ENCODE data around the gene AGPAT3.

GRCh38 chr21:43868461-43868860, 3.4 kb downstream of the AGPAT3 start:
- no peak for TF ChIP-seq POLR2A (IDR thresholded peaks at IDR 0.05)
- TF ChIP-seq, protein P1, sequence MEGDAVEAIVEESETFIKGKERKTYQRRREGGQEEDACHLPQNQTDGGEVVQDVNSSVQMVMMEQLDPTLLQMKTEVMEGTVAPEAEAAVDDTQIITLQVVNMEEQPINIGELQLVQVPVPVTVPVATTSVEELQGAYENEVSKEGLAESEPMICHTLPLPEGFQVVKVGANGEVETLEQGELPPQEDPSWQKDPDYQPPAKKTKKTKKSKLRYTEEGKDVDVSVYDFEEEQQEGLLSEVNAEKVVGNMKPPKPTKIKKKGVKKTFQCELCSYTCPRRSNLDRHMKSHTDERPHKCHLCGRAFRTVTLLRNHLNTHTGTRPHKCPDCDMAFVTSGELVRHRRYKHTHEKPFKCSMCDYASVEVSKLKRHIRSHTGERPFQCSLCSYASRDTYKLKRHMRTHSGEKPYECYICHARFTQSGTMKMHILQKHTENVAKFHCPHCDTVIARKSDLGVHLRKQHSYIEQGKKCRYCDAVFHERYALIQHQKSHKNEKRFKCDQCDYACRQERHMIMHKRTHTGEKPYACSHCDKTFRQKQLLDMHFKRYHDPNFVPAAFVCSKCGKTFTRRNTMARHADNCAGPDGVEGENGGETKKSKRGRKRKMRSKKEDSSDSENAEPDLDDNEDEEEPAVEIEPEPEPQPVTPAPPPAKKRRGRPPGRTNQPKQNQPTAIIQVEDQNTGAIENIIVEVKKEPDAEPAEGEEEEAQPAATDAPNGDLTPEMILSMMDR (IDR thresholded peaks at IDR 0.05): no peak

Measured in right lobe of liver (tissue), 4 donors.